Suprapubic skin (tissue), 4 donors: ENCODE data around the gene PDLIM3.

ENCODE experiments used
- POLR2A ChIP-seq, 2 donors: fragments of 450-650 bp; IDR thresholded peaks; one replicate each; pipeline ENCODE4 v1.6.1; 2017; ENCODE audit warnings: antibody characterized with exemption in 2 of 2, mild to moderate bottlenecking in 2 of 2, moderate library complexity in 2 of 2
- POLR2AphosphoS5 ChIP-seq, 3 donors: sonication (generic); formaldehyde crosslinking; IDR thresholded peaks; one replicate each; pipeline ENCODE4 v1.6.1; 2017; ENCODE audit warnings: antibody characterized with exemption in 3 of 3
- TF ChIP-seq, protein P1 (sequence below), 2 donors: fragments of 200-600 bp in 1 of 2; fragments of 450-650 bp in 1 of 2; sonication (generic) in 1 of 2; IDR thresholded peaks; one replicate each; pipeline ENCODE4 v1.5.1; 2016 to 2019; ENCODE audit warnings: antibody characterized with exemption in 2 of 2, mild to moderate bottlenecking in 1 of 2, moderate library complexity in 1 of 2

DNA sequence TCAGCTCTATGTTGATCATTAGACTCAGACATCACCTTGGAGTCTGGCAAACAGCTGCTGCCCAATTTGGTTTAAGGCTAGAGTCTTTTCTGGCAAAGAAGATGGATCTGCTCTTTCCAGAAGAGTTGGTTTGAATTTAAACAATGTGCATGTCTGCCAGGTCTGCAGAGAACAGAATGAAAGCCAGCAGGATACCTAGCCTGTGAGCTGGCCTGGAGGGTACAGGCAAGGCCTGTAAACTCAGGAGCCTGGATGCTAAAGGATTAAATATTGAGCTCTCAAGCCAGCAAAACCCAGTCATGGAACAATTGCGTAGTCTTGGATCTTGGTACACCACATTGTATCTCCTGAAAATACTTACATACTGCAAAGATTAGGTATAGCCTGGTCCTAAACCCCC is 15.6 kb upstream of the PDLIM3 start:
- TF ChIP-seq, protein P1, sequence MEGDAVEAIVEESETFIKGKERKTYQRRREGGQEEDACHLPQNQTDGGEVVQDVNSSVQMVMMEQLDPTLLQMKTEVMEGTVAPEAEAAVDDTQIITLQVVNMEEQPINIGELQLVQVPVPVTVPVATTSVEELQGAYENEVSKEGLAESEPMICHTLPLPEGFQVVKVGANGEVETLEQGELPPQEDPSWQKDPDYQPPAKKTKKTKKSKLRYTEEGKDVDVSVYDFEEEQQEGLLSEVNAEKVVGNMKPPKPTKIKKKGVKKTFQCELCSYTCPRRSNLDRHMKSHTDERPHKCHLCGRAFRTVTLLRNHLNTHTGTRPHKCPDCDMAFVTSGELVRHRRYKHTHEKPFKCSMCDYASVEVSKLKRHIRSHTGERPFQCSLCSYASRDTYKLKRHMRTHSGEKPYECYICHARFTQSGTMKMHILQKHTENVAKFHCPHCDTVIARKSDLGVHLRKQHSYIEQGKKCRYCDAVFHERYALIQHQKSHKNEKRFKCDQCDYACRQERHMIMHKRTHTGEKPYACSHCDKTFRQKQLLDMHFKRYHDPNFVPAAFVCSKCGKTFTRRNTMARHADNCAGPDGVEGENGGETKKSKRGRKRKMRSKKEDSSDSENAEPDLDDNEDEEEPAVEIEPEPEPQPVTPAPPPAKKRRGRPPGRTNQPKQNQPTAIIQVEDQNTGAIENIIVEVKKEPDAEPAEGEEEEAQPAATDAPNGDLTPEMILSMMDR (IDR thresholded peaks at IDR 0.05) = no peak
- TF ChIP-seq POLR2AphosphoS5 (IDR thresholded peaks at IDR 0.05) (no peak), POLR2A (IDR thresholded peaks at IDR 0.05) (no peak)
